ENCODE data around the gene USP32. TPM values are rescaled to one million over a fixed set of nuclear protein-coding genes. Genes with fewer than 3 reads are reported as not detected.

The USP32 gene, protein sequence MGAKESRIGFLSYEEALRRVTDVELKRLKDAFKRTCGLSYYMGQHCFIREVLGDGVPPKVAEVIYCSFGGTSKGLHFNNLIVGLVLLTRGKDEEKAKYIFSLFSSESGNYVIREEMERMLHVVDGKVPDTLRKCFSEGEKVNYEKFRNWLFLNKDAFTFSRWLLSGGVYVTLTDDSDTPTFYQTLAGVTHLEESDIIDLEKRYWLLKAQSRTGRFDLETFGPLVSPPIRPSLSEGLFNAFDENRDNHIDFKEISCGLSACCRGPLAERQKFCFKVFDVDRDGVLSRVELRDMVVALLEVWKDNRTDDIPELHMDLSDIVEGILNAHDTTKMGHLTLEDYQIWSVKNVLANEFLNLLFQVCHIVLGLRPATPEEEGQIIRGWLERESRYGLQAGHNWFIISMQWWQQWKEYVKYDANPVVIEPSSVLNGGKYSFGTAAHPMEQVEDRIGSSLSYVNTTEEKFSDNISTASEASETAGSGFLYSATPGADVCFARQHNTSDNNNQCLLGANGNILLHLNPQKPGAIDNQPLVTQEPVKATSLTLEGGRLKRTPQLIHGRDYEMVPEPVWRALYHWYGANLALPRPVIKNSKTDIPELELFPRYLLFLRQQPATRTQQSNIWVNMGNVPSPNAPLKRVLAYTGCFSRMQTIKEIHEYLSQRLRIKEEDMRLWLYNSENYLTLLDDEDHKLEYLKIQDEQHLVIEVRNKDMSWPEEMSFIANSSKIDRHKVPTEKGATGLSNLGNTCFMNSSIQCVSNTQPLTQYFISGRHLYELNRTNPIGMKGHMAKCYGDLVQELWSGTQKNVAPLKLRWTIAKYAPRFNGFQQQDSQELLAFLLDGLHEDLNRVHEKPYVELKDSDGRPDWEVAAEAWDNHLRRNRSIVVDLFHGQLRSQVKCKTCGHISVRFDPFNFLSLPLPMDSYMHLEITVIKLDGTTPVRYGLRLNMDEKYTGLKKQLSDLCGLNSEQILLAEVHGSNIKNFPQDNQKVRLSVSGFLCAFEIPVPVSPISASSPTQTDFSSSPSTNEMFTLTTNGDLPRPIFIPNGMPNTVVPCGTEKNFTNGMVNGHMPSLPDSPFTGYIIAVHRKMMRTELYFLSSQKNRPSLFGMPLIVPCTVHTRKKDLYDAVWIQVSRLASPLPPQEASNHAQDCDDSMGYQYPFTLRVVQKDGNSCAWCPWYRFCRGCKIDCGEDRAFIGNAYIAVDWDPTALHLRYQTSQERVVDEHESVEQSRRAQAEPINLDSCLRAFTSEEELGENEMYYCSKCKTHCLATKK (N-terminal part only)
- 115 TPM for total RNA-seq

GRCh38 chr17:60392042-60392844, at the start of gene USP32:
Gene USP32 (minus strand): TSS chr17:60392133. CDS start chr17:60391939, 194 bp downstream.

DNA sequence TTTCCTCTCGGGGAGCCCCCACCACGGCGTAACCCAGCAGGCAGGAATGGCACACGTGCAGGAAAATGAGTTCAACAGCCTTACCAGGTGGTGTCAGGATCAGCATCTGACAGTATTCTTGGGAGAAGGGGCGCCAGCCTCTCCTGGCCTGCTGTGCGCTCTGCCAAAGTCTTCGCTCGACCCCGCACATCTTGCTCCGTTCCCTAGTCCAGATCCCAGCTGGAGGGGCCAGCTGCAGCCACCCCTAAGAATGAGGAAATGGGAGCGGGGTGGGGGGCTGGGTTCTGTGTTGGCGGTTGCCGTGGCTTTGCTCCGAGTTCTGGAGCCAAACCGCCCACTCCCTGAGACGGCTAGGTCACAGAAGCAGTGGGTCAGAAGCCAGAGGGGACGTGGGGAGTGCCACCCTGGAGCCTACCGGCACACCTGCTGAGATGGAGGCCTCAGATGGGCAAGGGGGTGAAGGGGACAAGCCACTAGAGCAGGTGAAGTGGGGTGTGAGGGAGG, 30.3 kb upstream of the USP32 start, which contains the start of gene CHCT1:
CHCT1 (plus strand) TSS at position 328 of the 504 bp plus-strand sequence; CDS start at position 432, 104 bp downstream.

GRCh38 chr17:60149691-60150582, 242.0 kb downstream of the USP32 start, which contains the start of gene CA4:
Gene CA4 (plus strand): TSS chr17:60149973. CDS start chr17:60150035, 62 bp downstream.

Small RNA genes within 50 kb of the gene (small RNA-seq; reads per million reads assigned to genes)
- gene SCARNA20 (ENCODE audit: low replicate concordance): 38.3 reads per million, percentile 94 among the genes with 10 or more reads in this experiment

Other genes with a start within 250 kb of the USP32 start
- gene CA4, start 242.2 kb downstream of the USP32 start, total RNA-seq: not detected
- not detected for gene CHCT1, start 30.4 kb upstream of the USP32 start, total RNA-seq
- gene APPBP2, start 134.1 kb upstream of the USP32 start, total RNA-seq: 66.4 TPM
- gene PPM1D, start 208.1 kb upstream of the USP32 start, total RNA-seq: 14.4 TPM